Measurements from ENCODE around the gene BRD7. TPM values are rescaled to one million over a fixed set of nuclear protein-coding genes. Genes with fewer than 3 reads are reported as not detected.

The BRD7 gene
- total and polyA plus RNA-seq, 2 donors (not counting 3 experiments of a cell fraction or from before 2014, with no cell fraction given) = 17.1 to 69.1 TPM

GRCh38 chr16:50334106-50334975 lies 34.4 kb downstream of the BRD7 start:
- H3K9ac ChIP-seq (replicated peaks; ENCODE audit: extremely low read depth, insufficient read depth, low read length) = no peak overlapping the region
- H4K20me1 ChIP-seq (replicated peaks; ENCODE audit: control insufficient read depth, extremely low read depth, insufficient read depth, low read length) = no peaks in the 10 kb centered on the region
- intact Hi-C loops (cut with micrococcal nuclease) = loop anchor here (10.0 kb wide), 1 partner anchor 240 kb away; no protein-coding TSS in a partner anchor
- no peak overlapping the region for H3K4me2 ChIP-seq (ENCODE audit: insufficient read depth, low read length)
- H3K79me2 ChIP-seq (ENCODE audit: control insufficient read depth, insufficient read depth, low read length) = peaks cover 4% of the 10 kb centered on the region
- no TSS peak for BruUV-seq (replicated peaks)
- peaks cover 15 to 17% of the 10 kb centered on the region in 2 experiments for H3K36me3 ChIP-seq (ENCODE audit: control insufficient read depth in 2 of 2, extremely low read depth in 1 of 2, insufficient read depth in 2 of 2, low read length in 2 of 2)
- no peaks in the 10 kb centered on the region for H3K9me1 ChIP-seq (replicated peaks; ENCODE audit: control insufficient read depth, extremely low read depth, insufficient read depth, low read length)
- H2AFZ ChIP-seq (ENCODE audit: low read depth, low read length) = no peak overlapping the region
- H3K4me1 ChIP-seq (ENCODE audit: control insufficient read depth, extremely low read depth, insufficient read depth, low read length) = no peaks in the 10 kb centered on the region
- CTCF ChIA-PET = no interaction called here
- H3K27me3 ChIP-seq (ENCODE audit: control insufficient read depth in 2 of 2, insufficient read depth in 2 of 2, low read length in 2 of 2) = no peaks in the 10 kb centered on the region
- POLR2A ChIA-PET = no interaction called here
- H3K4me3 ChIP-seq (replicated peaks in 1 of 3; ENCODE audit: insufficient read depth in 1 of 3, low read depth in 1 of 3, low read length in 3 of 3) = no peak overlapping the region
- FAIRE-seq = no peak
- no peaks in the 10 kb centered on the region for H3K9me3 ChIP-seq (replicated peaks; ENCODE audit: control insufficient read depth, insufficient read depth, low read length)
- no peak overlapping the region for H3K27ac ChIP-seq (ENCODE audit: insufficient read depth, low read depth, low read length)
- DNase-seq (ENCODE audit: low read depth, low spot score) = no peak
- dilution Hi-C loops (cut with MboI; ENCODE audit: extremely low pct_ligation_motif_present, low sequenced_read_pairs) = no loop called here
- TF ChIP-seq MYC (IDR thresholded peaks at IDR 0.05; ENCODE audit: low read depth, low read length) (no peak), JUN (IDR thresholded peaks at IDR 0.05; ENCODE audit: borderline replicate concordance, insufficient read depth, insufficient read length, low read depth) (no peak), FOS (IDR thresholded peaks at IDR 0.05; ENCODE audit: borderline replicate concordance, insufficient read depth, low read length) (no peak), GATA2 (IDR thresholded peaks at IDR 0.05; ENCODE audit: insufficient read depth, insufficient read length, low read depth, low read length) (no peak), CTCF (IDR thresholded peaks at IDR 0.05; ENCODE audit: extremely low read depth in 1 of 2, insufficient read depth in 1 of 2, low read depth in 1 of 2, low read length in 2 of 2) (no peak), EZH2 (IDR thresholded peaks at IDR 0.05; ENCODE audit: borderline replicate concordance, low read depth, low read length, severe bottlenecking) (no peak), POLR2A (IDR thresholded peaks at IDR 0.05; ENCODE audit: low read depth, low read length) (no peak)
- TF ChIP-seq, protein P1, sequence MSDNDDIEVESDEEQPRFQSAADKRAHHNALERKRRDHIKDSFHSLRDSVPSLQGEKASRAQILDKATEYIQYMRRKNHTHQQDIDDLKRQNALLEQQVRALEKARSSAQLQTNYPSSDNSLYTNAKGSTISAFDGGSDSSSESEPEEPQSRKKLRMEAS (IDR thresholded peaks at IDR 0.05; ENCODE audit: insufficient read depth, insufficient read length) = no peak
